ENCODE data around the gene CALCR.
"Not testable (repeated sequence)": the region's sequence is repeated elsewhere in the genome, so short reads cannot be mapped to it uniquely, and the experiment has no call there.

- TF ChIP-seq CTCF (IDR thresholded peaks at IDR 0.05; ENCODE audit: low read length); EZH2 (IDR thresholded peaks at IDR 0.05; ENCODE audit: borderline replicate concordance, low read length): not testable (repeated sequence)
Observed at GRCh38 chr7:93586479-93586865, 11.9 kb upstream of the CALCR start.

Measured in OCI-LY1 (cell line).